ENCODE measurements around the gene ADCY1.

DNA sequence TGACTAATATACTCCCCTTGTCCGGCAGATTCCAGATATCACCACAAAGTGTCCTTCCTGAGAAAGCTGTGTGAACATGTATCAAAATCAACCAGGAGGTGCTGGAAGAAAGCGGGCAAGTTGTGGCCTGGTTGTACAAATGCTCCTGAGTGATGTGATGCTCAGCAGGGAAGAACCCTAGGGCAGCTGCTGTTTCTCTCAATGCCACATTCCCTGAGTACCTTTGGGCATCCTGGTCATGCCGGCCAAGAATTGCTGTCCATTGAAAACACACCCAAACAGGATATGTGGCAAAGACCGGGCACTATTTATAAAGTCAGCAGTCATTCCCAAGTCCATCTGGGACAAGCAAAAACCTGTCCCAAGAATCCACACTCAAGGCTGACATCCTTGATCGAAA lies 7.8 kb upstream of the ADCY1 start:
- TF ChIP-seq CTCF (IDR thresholded peaks at IDR 0.05; ENCODE audit: low read length) (no peak), EZH2phosphoT487 (IDR thresholded peaks at IDR 0.05; ENCODE audit: low read length) (no peak)
